ENCODE results near the gene EP400.

The EP400 gene

GRCh38 chr12:131986910-131987309, 37.2 kb downstream of the EP400 start:
- Histone ChIP-seq H3K36me3 (ENCODE audit: insufficient read depth, low read length) (peaks cover 83% of the 10 kb centered on the region), H3K27me3 (ENCODE audit: insufficient read depth, low read length) (no peaks in the 10 kb centered on the region), H2AFZ (ENCODE audit: low read length) (no peak overlapping the region), H3K4me1 (ENCODE audit: insufficient read depth, low read length, severe bottlenecking) (no peaks in the 10 kb centered on the region), H3K9ac (ENCODE audit: low read length) (no peak overlapping the region), H4K20me1 (ENCODE audit: insufficient read depth, low read length) (no peaks in the 10 kb centered on the region), H3F3A (ENCODE audit: insufficient read depth, low read length) (no peaks in the 10 kb centered on the region), H3K4me2 (ENCODE audit: low read length) (no peak overlapping the region), H3K27ac (ENCODE audit: low read depth, low read length, poor library complexity, severe bottlenecking) (no peak overlapping the region), H3K9me3 (ENCODE audit: low read length) (no peaks in the 10 kb centered on the region), H3K79me2 (ENCODE audit: insufficient read depth, low read length) (no peaks in the 10 kb centered on the region), H3K4me3 (ENCODE audit: low read depth, low read length, poor library complexity, severe bottlenecking) (no peak overlapping the region), H3K9me2 (ENCODE audit: low read depth, low read length) (no peaks in the 10 kb centered on the region)
- no peak for TF ChIP-seq EZH2 (IDR thresholded peaks at IDR 0.05; ENCODE audit: borderline replicate concordance, low read length)
- TF ChIP-seq, protein P1, sequence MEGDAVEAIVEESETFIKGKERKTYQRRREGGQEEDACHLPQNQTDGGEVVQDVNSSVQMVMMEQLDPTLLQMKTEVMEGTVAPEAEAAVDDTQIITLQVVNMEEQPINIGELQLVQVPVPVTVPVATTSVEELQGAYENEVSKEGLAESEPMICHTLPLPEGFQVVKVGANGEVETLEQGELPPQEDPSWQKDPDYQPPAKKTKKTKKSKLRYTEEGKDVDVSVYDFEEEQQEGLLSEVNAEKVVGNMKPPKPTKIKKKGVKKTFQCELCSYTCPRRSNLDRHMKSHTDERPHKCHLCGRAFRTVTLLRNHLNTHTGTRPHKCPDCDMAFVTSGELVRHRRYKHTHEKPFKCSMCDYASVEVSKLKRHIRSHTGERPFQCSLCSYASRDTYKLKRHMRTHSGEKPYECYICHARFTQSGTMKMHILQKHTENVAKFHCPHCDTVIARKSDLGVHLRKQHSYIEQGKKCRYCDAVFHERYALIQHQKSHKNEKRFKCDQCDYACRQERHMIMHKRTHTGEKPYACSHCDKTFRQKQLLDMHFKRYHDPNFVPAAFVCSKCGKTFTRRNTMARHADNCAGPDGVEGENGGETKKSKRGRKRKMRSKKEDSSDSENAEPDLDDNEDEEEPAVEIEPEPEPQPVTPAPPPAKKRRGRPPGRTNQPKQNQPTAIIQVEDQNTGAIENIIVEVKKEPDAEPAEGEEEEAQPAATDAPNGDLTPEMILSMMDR (IDR thresholded peaks at IDR 0.05; ENCODE audit: low read length): no peak

DNA sequence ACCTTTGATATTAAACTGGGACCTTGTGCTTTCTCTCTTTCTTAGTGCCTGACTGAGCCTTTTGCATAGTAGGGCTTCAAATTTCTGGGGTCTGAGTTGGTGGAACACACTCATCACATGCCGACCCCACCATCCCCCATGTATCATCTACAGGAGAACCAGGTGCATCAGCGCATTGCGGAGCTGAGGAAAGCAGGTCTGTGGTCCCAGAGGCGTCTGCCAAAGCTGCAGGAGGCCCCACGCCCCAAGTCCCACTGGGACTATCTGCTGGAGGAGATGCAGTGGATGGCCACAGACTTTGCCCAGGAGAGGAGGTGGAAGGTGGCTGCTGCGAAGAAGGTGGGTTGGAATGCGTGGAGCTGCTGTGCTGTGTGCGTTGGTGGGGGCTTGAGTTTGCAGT, 37.8 kb downstream of the EP400 start:
- no peaks in the 10 kb centered on the region for H3K79me2 ChIP-seq (ENCODE audit: insufficient read depth, low read length)
- TF ChIP-seq, protein P1 (IDR thresholded peaks at IDR 0.05; ENCODE audit: low read length): no peak
- no peak for TF ChIP-seq EZH2 (IDR thresholded peaks at IDR 0.05; ENCODE audit: borderline replicate concordance, low read length)
- no peaks in the 10 kb centered on the region for H3K9me2 ChIP-seq (ENCODE audit: low read depth, low read length)
- H3K4me1 ChIP-seq (ENCODE audit: insufficient read depth, low read length, severe bottlenecking): no peaks in the 10 kb centered on the region
- H3F3A ChIP-seq (ENCODE audit: insufficient read depth, low read length): no peaks in the 10 kb centered on the region
- no peaks in the 10 kb centered on the region for H3K9me3 ChIP-seq (ENCODE audit: low read length)
- H3K27ac ChIP-seq (ENCODE audit: low read depth, low read length, poor library complexity, severe bottlenecking): no peak overlapping the region
- peaks cover 83% of the 10 kb centered on the region for H3K36me3 ChIP-seq (ENCODE audit: insufficient read depth, low read length)
- H3K27me3 ChIP-seq (ENCODE audit: insufficient read depth, low read length): no peaks in the 10 kb centered on the region
- no peak overlapping the region for H3K4me2 ChIP-seq (ENCODE audit: low read length)
- H3K9ac ChIP-seq (ENCODE audit: low read length): no peak overlapping the region
- no peak overlapping the region for H2AFZ ChIP-seq (ENCODE audit: low read length)
- H3K4me3 ChIP-seq (ENCODE audit: low read depth, low read length, poor library complexity, severe bottlenecking): no peak overlapping the region
- H4K20me1 ChIP-seq (ENCODE audit: insufficient read depth, low read length): no peaks in the 10 kb centered on the region

GRCh38 chr12:131988054-131988796, 38.5 kb downstream of the EP400 start:
- H2AFZ ChIP-seq (ENCODE audit: low read length): no peak overlapping the region
- no peak overlapping the region for H3K4me3 ChIP-seq (ENCODE audit: low read depth, low read length, poor library complexity, severe bottlenecking)
- no peak overlapping the region for H3K4me2 ChIP-seq (ENCODE audit: low read length)
- no peaks in the 10 kb centered on the region for H3K79me2 ChIP-seq (ENCODE audit: insufficient read depth, low read length)
- H3F3A ChIP-seq (ENCODE audit: insufficient read depth, low read length): no peaks in the 10 kb centered on the region
- no peak overlapping the region for H3K27ac ChIP-seq (ENCODE audit: low read depth, low read length, poor library complexity, severe bottlenecking)
- H3K9me3 ChIP-seq (ENCODE audit: low read length): no peaks in the 10 kb centered on the region
- H3K9me2 ChIP-seq (ENCODE audit: low read depth, low read length): no peaks in the 10 kb centered on the region
- no peak for TF ChIP-seq EZH2 (IDR thresholded peaks at IDR 0.05; ENCODE audit: borderline replicate concordance, low read length)
- TF ChIP-seq, protein P1 (IDR thresholded peaks at IDR 0.05; ENCODE audit: low read length): no peak
- no peaks in the 10 kb centered on the region for H4K20me1 ChIP-seq (ENCODE audit: insufficient read depth, low read length)
- no peaks in the 10 kb centered on the region for H3K27me3 ChIP-seq (ENCODE audit: insufficient read depth, low read length)
- H3K36me3 ChIP-seq (ENCODE audit: insufficient read depth, low read length): peaks cover 85% of the 10 kb centered on the region
- no peaks in the 10 kb centered on the region for H3K4me1 ChIP-seq (ENCODE audit: insufficient read depth, low read length, severe bottlenecking)
- H3K9ac ChIP-seq (ENCODE audit: low read length): no peak overlapping the region
